NCI-H510A (cell line): ENCODE results near the gene STIM2.
"Not testable (repeated sequence)": the region's sequence is repeated elsewhere in the genome, so short reads cannot be mapped to it uniquely, and the experiment has no call there.

Experiments
- DNase-seq: peaks from one replicate; lab custom pipeline; 2025; lab: John Stamatoyannopoulos, UW

The STIM2 gene

GRCh38 chr4:26860157-26860921 lies at the start of gene STIM2:
Gene STIM2 (plus strand): TSS chr4:26860841.
- peak; percentile 74 for DNase-seq

GRCh38 chr4:26811571-26811970 lies 49.1 kb upstream of the STIM2 start:
- DNase-seq = not testable (repeated sequence)

- no peak for DNase-seq
Observed at GRCh38 chr4:26812049-26812714, 48.5 kb upstream of the STIM2 start.

GRCh38 chr4:26813698-26814097 lies 46.9 kb upstream of the STIM2 start:
- no peak for DNase-seq

GRCh38 chr4:26815199-26815598 lies 45.4 kb upstream of the STIM2 start:
- no peak for DNase-seq

- no peak for DNase-seq
Observed at GRCh38 chr4:26815706-26816105, 44.9 kb upstream of the STIM2 start.

- DNase-seq = no peak
Observed at GRCh38 chr4:26819026-26819425, 41.6 kb upstream of the STIM2 start.

- DNase-seq = no peak
Observed at GRCh38 chr4:26819478-26820095, 41.1 kb upstream of the STIM2 start.

GRCh38 chr4:26820346-26820745 lies 40.3 kb upstream of the STIM2 start:
- no peak for DNase-seq

GRCh38 chr4:26821031-26821430 lies 39.6 kb upstream of the STIM2 start:
- no peak for DNase-seq

- no peak for DNase-seq
Observed at GRCh38 chr4:26821677-26822503, 38.8 kb upstream of the STIM2 start.

- DNase-seq = no peak
Observed at GRCh38 chr4:26822546-26822945, 38.1 kb upstream of the STIM2 start.

GRCh38 chr4:26822974-26823373 lies 37.7 kb upstream of the STIM2 start:
- not testable (repeated sequence) for DNase-seq

- DNase-seq = no peak
Observed at GRCh38 chr4:26823583-26823982, 37.1 kb upstream of the STIM2 start.

GRCh38 chr4:26824667-26825066 lies 36.0 kb upstream of the STIM2 start:
- no peak for DNase-seq

- DNase-seq = no peak
Observed at GRCh38 chr4:26826721-26827120, 33.9 kb upstream of the STIM2 start.

GRCh38 chr4:26827336-26827735 lies 33.3 kb upstream of the STIM2 start:
- DNase-seq = not testable (repeated sequence)

- DNase-seq = no peak
Observed at GRCh38 chr4:26827798-26828197, 32.8 kb upstream of the STIM2 start.

- no peak for DNase-seq
Observed at GRCh38 chr4:26829018-26829417, 31.6 kb upstream of the STIM2 start.

- no peak for DNase-seq
Observed at GRCh38 chr4:26830033-26830432, 30.6 kb upstream of the STIM2 start.

GRCh38 chr4:26830701-26831100 lies 29.9 kb upstream of the STIM2 start:
- DNase-seq = no peak

GRCh38 chr4:26836539-26836938 lies 24.1 kb upstream of the STIM2 start:
- DNase-seq = no peak
